ENCODE results near the gene RFXAP. TPM values are rescaled to one million over a fixed set of nuclear protein-coding genes. Genes with fewer than 3 reads are reported as not detected.

Gene RFXAP
- total and polyA plus RNA-seq, 2 of the 4 experiments (the other 2 are of a cell fraction) = 0.54 to 2.7 TPM

GRCh38 chr13:36801035-36801434 lies 18.0 kb upstream of the RFXAP start:
- TF ChIP-seq CTCF (conservative IDR thresholded peaks at IDR 0.05; ENCODE audit: low read depth, low read length) (no peak), CEBPB (IDR thresholded peaks at IDR 0.05; ENCODE audit: low read depth, low read length) (no peak), NFE2L2 (IDR thresholded peaks at IDR 0.05; ENCODE audit: low read depth, low read length) (no peak), BHLHE40 (IDR thresholded peaks at IDR 0.05; ENCODE audit: low read depth, low read length) (no peak), MAFK (IDR thresholded peaks at IDR 0.05; ENCODE audit: low read depth, low read length) (no peak), RAD21 (IDR thresholded peaks at IDR 0.05; ENCODE audit: low read length) (no peak), CHD1 (IDR thresholded peaks at IDR 0.05; ENCODE audit: low read depth, low read length) (no peak), MAZ (IDR thresholded peaks at IDR 0.05; ENCODE audit: borderline replicate concordance, low read depth, low read length) (no peak), POLR2A (IDR thresholded peaks at IDR 0.05; ENCODE audit: low read depth, low read length) (no peak), SMC3 (IDR thresholded peaks at IDR 0.05; ENCODE audit: low read depth, low read length) (no peak), RFX5 (IDR thresholded peaks at IDR 0.05; ENCODE audit: low read depth, low read length) (no peak), MXI1 (IDR thresholded peaks at IDR 0.05; ENCODE audit: borderline replicate concordance, low read depth, low read length) (no peak)
- TF ChIP-seq, protein P1, sequence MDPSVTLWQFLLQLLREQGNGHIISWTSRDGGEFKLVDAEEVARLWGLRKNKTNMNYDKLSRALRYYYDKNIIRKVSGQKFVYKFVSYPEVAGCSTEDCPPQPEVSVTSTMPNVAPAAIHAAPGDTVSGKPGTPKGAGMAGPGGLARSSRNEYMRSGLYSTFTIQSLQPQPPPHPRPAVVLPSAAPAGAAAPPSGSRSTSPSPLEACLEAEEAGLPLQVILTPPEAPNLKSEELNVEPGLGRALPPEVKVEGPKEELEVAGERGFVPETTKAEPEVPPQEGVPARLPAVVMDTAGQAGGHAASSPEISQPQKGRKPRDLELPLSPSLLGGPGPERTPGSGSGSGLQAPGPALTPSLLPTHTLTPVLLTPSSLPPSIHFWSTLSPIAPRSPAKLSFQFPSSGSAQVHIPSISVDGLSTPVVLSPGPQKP (IDR thresholded peaks at IDR 0.05; ENCODE audit: borderline replicate concordance, low read depth, low read length) = no peak
- TF ChIP-seq, protein P2, sequence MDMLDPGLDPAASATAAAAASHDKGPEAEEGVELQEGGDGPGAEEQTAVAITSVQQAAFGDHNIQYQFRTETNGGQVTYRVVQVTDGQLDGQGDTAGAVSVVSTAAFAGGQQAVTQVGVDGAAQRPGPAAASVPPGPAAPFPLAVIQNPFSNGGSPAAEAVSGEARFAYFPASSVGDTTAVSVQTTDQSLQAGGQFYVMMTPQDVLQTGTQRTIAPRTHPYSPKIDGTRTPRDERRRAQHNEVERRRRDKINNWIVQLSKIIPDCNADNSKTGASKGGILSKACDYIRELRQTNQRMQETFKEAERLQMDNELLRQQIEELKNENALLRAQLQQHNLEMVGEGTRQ (IDR thresholded peaks at IDR 0.05; ENCODE audit: low read depth, low read length) = no peak
- no peak overlapping the region for H3K4me3 ChIP-seq (ENCODE audit: insufficient read depth, low read depth, low read length)
- no peak overlapping the region for H2BK15ac ChIP-seq (ENCODE audit: low read depth, low read length)
- H3K56ac ChIP-seq (ENCODE audit: extremely low read depth, insufficient read depth, low read length) = no peak overlapping the region
- H4K91ac ChIP-seq (ENCODE audit: insufficient read depth, low read depth, low read length) = no peak overlapping the region
- H3K9me1 ChIP-seq (ENCODE audit: insufficient read depth, low read length) = no peaks in the 10 kb centered on the region
- no peak overlapping the region for H3K4ac ChIP-seq (ENCODE audit: low read depth, low read length)
- ATAC-seq (ENCODE audit: low read depth) (no peak), DNase-seq (no peak)
- no peak overlapping the region for H3K9ac ChIP-seq (ENCODE audit: low read depth, low read length)
- H3K9me3 ChIP-seq (ENCODE audit: control insufficient read depth, insufficient read depth, low read length) = no peaks in the 10 kb centered on the region
- POLR2A ChIA-PET (ENCODE audit: unreplicated experiment) = no interaction called here
- H3K27ac ChIP-seq (ENCODE audit: insufficient read depth, low read length) = no peak overlapping the region
- no TSS peak for BruUV-seq (replicated peaks)
- CTCF ChIA-PET = no interaction called here
- no peak overlapping the region for H2BK5ac ChIP-seq (ENCODE audit: low read depth, low read length, poor library complexity, severe bottlenecking)
- no peaks in the 10 kb centered on the region for H3K36me3 ChIP-seq (ENCODE audit: control insufficient read depth, insufficient read depth, low read length)
- WGBS, 2 experiments (ENCODE audit: extremely low coverage in 2 of 2, insufficient read length in 1 of 2) = no CpG with 5 or more reads among the region's 3 CpGs
- H2BK20ac ChIP-seq (ENCODE audit: low read depth, low read length) = no peak overlapping the region
- no peak overlapping the region for H2AFZ ChIP-seq (replicated peaks; ENCODE audit: low read length, poor library complexity)
- H3K27me3 ChIP-seq (ENCODE audit: control insufficient read depth, insufficient read depth, low read length) = peaks cover 2% of the 10 kb centered on the region
- H3K4me2 ChIP-seq (ENCODE audit: low read depth, low read length) = no peak overlapping the region
- no peaks in the 10 kb centered on the region for H4K20me1 ChIP-seq (ENCODE audit: insufficient read depth, low read length)
- no peak overlapping the region for H3K18ac ChIP-seq (ENCODE audit: low read depth, low read length)
- no peaks in the 10 kb centered on the region for H3K79me1 ChIP-seq (ENCODE audit: low read depth in 1 of 2, low read length in 2 of 2)
- no peaks in the 10 kb centered on the region for H3K4me1 ChIP-seq (ENCODE audit: control insufficient read depth, insufficient read depth, low read length)
- H2AK9ac ChIP-seq (replicated peaks; ENCODE audit: low read depth, low read length, poor library complexity) = no peak overlapping the region
- H2AK5ac ChIP-seq (ENCODE audit: low read depth, low read length) = no peak overlapping the region
- intact Hi-C loops (cut with micrococcal nuclease) (no loop called here), dilution Hi-C loops (cut with HindIII; ENCODE audit: low sequenced_read_pairs, unreplicated experiment) (no loop called here), in situ Hi-C loops (cut with MboI; ENCODE audit: low sequenced_read_pairs) (no loop called here)
- H2BK120ac ChIP-seq (ENCODE audit: low read depth, low read length) = no peak overlapping the region
- H4K8ac ChIP-seq (ENCODE audit: low read depth in 2 of 2, low read length in 2 of 2) = no peak overlapping the region
- H3K23ac ChIP-seq (ENCODE audit: low read depth, low read length) = no peak overlapping the region
- H3K14ac ChIP-seq (replicated peaks; ENCODE audit: low read depth, low read length) = no peak overlapping the region
- H4K5ac ChIP-seq (ENCODE audit: low read depth, low read length) = no peak overlapping the region

Measured in IMR-90 (cell line).